Natural killer cell treated with Interleukin-12 subunit alpha and Interleukin-12 subunit beta and Interleukin-15 and Interleukin-18, amount 100 ng/mL, for 72 hours (primary cell): ENCODE results near the gene CBLB. TPM values are rescaled to one million over a fixed set of nuclear protein-coding genes. Genes with fewer than 3 reads are reported as not detected.

Experiments
- ATAC-seq, 2 donors: fragments of 150-1000 bp; cut with Tn5 transposase in 1 of 2; sonication (Bioruptor Pico), chemical (Tn5 transposase) in 1 of 2; 2 replicates each; pipeline ENCODE4 v1.10.0; 2021
- DNase-seq: peaks from one replicate; pipeline ENCODE4 v3.0.0; 2022; ENCODE audit warnings: low spot score
- H3K27ac Mint-ChIP-seq, 2 donors: 1 replicate in 1 of 2; 2 replicates in 1 of 2; pipeline ENCODE4 v1.8.0; 2022; ENCODE audit warnings: mixed read lengths in 2 of 2, mild to moderate bottlenecking in 1 of 2, moderate library complexity in 1 of 2
- H3K27me3 Mint-ChIP-seq, 2 donors: 1 replicate in 1 of 2; 2 replicates in 1 of 2; pipeline ENCODE4 v1.8.0; 2022; ENCODE audit warnings: mixed read lengths in 2 of 2
- H3K36me3 Mint-ChIP-seq: one replicate; pipeline ENCODE4 v1.8.0; 2022; ENCODE audit warnings: mixed read lengths
- H3K4me1 Mint-ChIP-seq, 2 donors: 1 replicate in 1 of 2; 2 replicates in 1 of 2; pipeline ENCODE4 v1.8.0; 2022; ENCODE audit warnings: low read depth in 2 of 2, mixed read lengths in 2 of 2, mild to moderate bottlenecking in 1 of 2
- H3K4me3 Mint-ChIP-seq: one replicate; pipeline ENCODE4 v1.8.0; 2022; ENCODE audit warnings: mixed read lengths
- H3K9me3 Mint-ChIP-seq: 2 replicates; pipeline ENCODE4 v1.8.0; 2022; ENCODE audit warnings: mixed read lengths
- total RNA-seq, 2 donors: library from RNA; stranded (reverse); gene quantifications; one replicate each; pipeline ENCODE4 v1.2.3, GENCODE V29; 2022

Gene CBLB
- total RNA-seq, 2 donors from 2014 or later, result 70.8 to 78.3 TPM

GRCh38 chr3:105606016-105606415 lies 262.8 kb downstream of the CBLB start:
- Mint-ChIP-seq H3K9me3 (no peaks in the 10 kb centered on the region), H3K4me1 (no peaks in the 10 kb centered on the region), H3K27me3 (no peaks in the 10 kb centered on the region), H3K36me3 (no peaks in the 10 kb centered on the region), H3K4me3 (no peak overlapping the region), H3K27ac (no peak overlapping the region)
- DNase-seq (no peak), ATAC-seq (no peak)
